ENCODE results near the gene LARP4B.

The LARP4B gene

GRCh38 chr10:844552-844951, 87.0 kb downstream of the LARP4B start:
- peaks cover 0 to 4% of the 10 kb centered on the region in 2 experiments for H3K4me1 ChIP-seq (ENCODE audit: control insufficient read depth in 1 of 2, insufficient read depth in 1 of 2, low read depth in 1 of 2, low read length in 1 of 2)
- H3K4me3 ChIP-seq (ENCODE audit: low read depth in 1 of 2, low read length in 1 of 2) = no peak overlapping the region
- H3K27me3 ChIP-seq = no peaks in the 10 kb centered on the region
- no peaks in the 10 kb centered on the region for H3K9me3 ChIP-seq
- no peak overlapping the region for H3K27ac ChIP-seq
- H3K36me3 ChIP-seq = peaks cover 57% of the 10 kb centered on the region
- no peak for TF ChIP-seq CTCF (IDR thresholded peaks at IDR 0.05)

DNA sequence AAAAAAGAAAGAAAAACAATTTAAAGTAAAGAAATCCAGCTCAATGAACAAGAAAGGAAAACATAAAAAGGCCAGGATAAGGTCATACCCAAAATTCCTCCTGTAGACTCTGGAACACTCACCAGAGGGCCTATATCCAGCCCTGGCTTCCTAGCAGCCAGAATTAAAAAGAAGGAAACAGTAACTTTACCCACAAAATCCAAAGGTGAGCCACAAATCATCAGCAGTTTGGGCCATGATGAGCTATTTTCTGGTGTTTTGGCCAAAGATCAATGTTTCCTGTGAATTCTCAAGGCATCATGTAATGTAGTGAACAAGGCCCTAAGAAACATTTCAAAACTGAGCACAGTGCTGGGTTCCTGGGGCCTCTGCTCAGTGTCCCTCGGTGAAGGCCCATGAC, 87.8 kb downstream of the LARP4B start:
- H3K27me3 ChIP-seq = no peaks in the 10 kb centered on the region
- no peak overlapping the region for H3K4me3 ChIP-seq (ENCODE audit: low read depth in 1 of 2, low read length in 1 of 2)
- H3K9me3 ChIP-seq = no peaks in the 10 kb centered on the region
- no peak overlapping the region for H3K27ac ChIP-seq
- peaks cover 0 to 4% of the 10 kb centered on the region in 2 experiments for H3K4me1 ChIP-seq (ENCODE audit: control insufficient read depth in 1 of 2, insufficient read depth in 1 of 2, low read depth in 1 of 2, low read length in 1 of 2)
- peaks cover 58% of the 10 kb centered on the region for H3K36me3 ChIP-seq
- TF ChIP-seq CTCF (IDR thresholded peaks at IDR 0.05) = no peak

- H3K4me3 ChIP-seq (ENCODE audit: low read depth in 1 of 2, low read length in 1 of 2) = no peak overlapping the region
- H3K27ac ChIP-seq = peak overlapping the region; percentile 56
- no peaks in the 10 kb centered on the region for H3K27me3 ChIP-seq
- peaks cover 57% of the 10 kb centered on the region for H3K36me3 ChIP-seq
- peaks cover 0 to 4% of the 10 kb centered on the region in 2 experiments for H3K4me1 ChIP-seq (ENCODE audit: control insufficient read depth in 1 of 2, insufficient read depth in 1 of 2, low read depth in 1 of 2, low read length in 1 of 2)
- TF ChIP-seq CTCF (IDR thresholded peaks at IDR 0.05) = no peak
- H3K9me3 ChIP-seq = no peaks in the 10 kb centered on the region
These were observed 88.7 kb downstream of the LARP4B start for GRCh38 chr10:842795-843194.

- Histone ChIP-seq H3K4me1 (ENCODE audit: control insufficient read depth in 1 of 2, insufficient read depth in 1 of 2, low read depth in 1 of 2, low read length in 1 of 2) (peaks cover 0 to under 1% of the 10 kb centered on the region in 2 experiments), H3K27ac (no peak overlapping the region), H3K27me3 (no peaks in the 10 kb centered on the region), H3K4me3 (ENCODE audit: low read depth in 1 of 2, low read length in 1 of 2) (no peak overlapping the region), H3K36me3 (peaks cover 49% of the 10 kb centered on the region), H3K9me3 (no peaks in the 10 kb centered on the region)
- no peak for TF ChIP-seq CTCF (IDR thresholded peaks at IDR 0.05)
These were observed 90.0 kb downstream of the LARP4B start for GRCh38 chr10:841535-841934.

- H3K27ac ChIP-seq = no peak overlapping the region
- TF ChIP-seq CTCF (IDR thresholded peaks at IDR 0.05) = no peak
- peaks cover 64% of the 10 kb centered on the region for H3K36me3 ChIP-seq
- H3K27me3 ChIP-seq = no peaks in the 10 kb centered on the region
- H3K4me1 ChIP-seq (ENCODE audit: control insufficient read depth in 1 of 2, insufficient read depth in 1 of 2, low read depth in 1 of 2, low read length in 1 of 2) = no peaks in the 10 kb centered on the region
- H3K4me3 ChIP-seq (ENCODE audit: low read depth in 1 of 2, low read length in 1 of 2) = no peak overlapping the region
- no peaks in the 10 kb centered on the region for H3K9me3 ChIP-seq
These were observed 91.8 kb downstream of the LARP4B start for GRCh38 chr10:839550-840205.
